ENCODE results near the gene EVI5L.

The EVI5L gene

DNA sequence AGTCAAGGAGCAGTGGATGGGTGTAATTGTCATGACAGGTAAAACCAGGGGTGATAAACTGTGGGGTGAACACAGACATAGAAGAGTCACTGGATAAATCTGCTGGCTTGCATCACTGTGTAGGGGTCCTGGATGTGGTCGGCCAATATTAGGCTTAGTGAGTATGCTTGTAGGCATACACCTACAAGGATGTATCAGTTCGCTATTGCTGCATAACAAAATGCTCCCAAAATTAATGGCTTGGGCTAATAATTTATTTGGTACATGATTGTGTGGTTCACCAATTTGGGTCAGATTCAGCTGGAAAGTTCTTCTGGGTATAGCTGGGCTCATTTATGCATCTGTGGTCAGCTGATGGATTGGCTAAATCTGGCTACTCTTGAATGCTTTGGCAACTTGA lies 11.2 kb upstream of the EVI5L start:
- no peak for DNase-seq

- no peak for DNase-seq
Measured at GRCh38 chr19:7819337-7819736, 10.7 kb upstream of the EVI5L start.

DNA sequence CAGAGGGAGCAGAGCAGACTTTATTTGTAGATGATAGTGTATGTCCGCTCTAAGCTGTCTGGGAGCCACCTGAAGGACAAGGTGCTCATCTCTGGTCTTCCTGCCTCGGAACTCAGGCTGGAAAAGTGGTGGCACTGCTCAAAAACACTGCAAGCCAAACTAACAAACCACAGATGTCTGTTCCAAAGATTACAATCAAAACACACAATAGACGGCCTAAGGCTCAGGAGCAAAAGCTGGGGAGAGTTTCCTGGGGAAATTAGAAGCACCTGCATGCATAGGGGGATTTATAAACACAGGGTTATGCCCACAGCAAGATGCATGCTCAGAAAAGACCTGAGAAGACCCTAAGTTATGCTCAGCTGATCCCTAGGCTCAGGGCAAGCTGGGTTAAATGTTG lies 9.4 kb upstream of the EVI5L start:
- DNase-seq: no peak

DNA sequence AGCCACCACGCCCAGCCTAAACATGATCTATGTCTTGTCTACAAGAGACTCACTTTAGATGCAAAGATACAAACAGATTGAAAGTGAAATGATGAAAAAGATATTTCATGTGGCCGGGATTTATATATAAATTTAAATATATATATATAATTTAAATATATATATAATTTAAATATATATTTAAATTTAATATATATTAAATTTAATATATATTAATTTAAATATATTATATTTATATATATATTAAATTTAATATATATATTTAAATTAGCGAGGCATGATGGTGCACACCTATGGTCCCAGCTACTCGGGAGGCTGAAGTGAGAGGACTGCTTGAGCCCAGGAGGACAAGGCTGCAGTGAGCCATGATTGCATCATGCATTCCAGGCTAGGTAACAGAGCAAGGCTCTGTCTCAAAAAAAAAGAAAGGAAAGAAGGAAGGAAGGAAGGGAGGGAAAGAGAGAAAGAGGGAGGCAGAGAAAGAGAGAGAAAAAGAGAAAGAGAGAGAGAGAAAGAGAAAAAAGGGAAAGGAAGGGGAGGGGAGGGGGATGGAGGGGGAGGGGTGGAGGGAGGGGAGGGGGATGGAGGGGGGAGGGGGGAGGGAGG lies 7.0 kb upstream of the EVI5L start:
- no peak for DNase-seq

DNA sequence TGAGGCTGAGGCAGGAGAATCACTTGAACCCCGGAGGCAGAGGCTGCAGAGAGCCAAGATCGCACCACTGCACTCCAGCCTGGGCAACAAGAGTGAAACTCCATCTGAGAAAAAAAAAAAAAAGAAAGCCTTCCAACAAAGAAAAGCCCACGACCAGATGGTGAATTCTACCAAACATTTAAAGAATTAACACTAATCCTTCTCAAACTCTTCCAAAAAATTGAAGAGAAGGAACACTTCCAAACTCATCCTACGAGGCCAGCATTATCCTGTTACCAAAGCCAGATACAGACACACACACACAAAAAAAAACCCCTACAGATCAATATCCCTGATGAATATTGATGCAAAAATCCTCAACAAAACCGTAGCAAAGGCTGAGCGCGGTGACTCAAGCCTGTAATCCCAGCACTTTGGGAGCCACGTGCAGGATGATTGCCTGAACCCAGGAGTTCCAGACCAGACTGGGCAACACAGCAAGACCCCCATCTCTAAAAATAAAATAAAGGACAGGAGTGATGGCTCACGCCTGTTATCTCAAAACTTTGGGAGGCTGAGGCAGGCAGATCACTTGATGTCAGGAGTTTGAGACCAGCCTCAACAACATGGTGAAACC lies 6.2 kb upstream of the EVI5L start:
- no peak for DNase-seq

DNA sequence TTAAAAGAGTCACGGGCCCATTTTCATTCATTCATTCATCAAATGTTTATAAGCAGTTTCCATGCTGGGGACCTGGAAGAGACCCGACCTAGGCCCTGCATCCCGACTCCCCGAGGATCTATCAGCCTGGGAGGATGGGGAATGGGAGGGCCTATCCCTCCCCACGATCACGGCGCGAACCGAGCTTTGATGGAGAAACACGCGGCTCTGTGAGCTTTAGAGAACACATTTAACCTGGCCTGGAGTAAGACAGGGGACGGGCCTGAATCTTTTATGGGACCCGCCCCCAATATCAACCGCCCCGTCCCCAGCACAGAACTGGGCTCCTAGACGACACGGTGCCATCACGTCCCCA lies 875 bp upstream of the EVI5L start:
- DNase-seq: no peak

DNA sequence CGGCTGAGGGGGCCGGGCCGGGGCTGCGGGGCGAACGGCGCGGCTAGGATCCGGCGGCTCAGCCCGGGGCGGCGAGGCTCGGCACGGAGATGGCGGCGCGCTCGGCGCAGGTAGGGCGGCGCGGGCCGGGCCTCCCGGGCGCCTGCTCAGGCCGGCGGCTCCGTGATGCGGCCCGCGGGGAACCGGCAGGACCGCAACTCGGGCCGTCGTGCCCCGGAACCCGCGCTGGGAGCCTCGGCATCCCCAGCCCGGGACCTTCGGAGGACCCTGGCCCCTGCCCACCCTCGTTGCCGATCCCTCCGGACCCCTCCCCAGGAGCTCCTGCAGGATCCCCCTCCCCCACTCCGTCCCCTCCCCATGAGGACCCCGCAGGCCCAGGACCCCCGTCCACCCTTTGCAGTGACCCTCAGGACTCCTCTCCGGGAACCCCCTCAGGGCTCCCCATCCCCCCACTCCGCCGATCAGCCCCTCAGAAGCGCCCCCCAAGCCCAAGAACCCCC lies 304 bp downstream of the EVI5L start:
- DNase-seq: no peak

DNA sequence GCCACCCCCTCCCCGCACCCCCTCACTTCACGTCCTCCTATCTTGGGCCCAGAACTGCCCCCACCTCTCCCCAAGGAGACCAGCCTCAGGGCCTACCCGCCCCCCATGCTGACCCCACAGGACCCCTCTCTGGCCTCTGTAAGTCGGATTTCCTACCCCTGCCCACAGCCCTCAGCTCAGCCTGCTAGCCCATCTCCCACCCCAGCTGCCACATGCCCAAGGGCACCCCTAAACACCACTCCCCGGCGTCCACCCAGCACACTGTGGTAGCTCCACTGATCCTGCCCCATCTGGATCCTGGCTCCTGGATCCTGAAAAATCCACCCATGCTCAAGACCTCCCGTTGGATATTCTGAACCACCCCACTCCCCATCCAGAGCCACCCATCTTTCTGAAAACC lies 805 bp downstream of the EVI5L start:
- DNase-seq: no peak

GRCh38 chr19:7831452-7831851 lies 1.4 kb downstream of the EVI5L start:
- DNase-seq: no peak

- no peak for DNase-seq
Measured at GRCh38 chr19:7832009-7832408, 2.0 kb downstream of the EVI5L start.

DNA sequence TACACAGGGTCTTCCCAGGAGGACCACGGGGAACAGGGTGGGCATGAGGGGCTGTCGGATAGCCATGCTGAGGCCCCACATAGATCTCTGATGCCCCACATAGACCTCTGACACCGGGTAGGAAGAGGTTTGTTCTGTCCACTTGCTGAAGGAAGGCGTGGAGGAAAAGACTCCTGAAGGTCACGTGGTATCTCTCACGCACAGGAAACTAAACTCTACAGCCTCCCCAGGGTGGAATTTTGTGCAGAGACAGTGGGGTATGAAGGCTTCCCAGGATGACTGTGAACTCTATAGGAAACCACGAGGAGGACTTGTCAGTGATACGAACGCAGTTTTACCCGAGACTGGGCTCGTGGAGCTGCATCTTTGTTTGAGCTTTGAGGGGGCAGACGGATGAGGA lies 2.8 kb downstream of the EVI5L start:
- no peak for DNase-seq

- no peak for DNase-seq
Measured at GRCh38 chr19:7833225-7834099, 3.4 kb downstream of the EVI5L start.

DNA sequence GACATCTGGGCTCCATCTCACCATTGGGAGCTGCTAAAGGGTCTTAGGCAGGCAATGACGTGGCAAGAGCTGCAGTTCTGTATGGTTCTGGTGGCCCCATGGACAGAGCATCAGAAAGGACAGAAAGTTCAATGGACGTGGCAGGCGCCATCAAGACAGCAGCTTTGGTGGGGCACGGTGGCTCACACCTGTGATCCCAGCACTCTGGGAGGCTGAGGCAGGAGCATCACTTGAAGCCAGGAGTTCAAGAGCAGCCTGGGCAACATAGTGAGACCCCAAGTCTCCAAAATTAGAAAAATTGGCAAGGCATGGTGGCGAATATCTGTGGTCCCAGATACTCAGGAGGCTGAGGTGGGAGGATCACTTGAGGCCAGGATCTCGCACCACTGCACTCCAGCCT lies 9.5 kb downstream of the EVI5L start:
- no peak for DNase-seq

DNA sequence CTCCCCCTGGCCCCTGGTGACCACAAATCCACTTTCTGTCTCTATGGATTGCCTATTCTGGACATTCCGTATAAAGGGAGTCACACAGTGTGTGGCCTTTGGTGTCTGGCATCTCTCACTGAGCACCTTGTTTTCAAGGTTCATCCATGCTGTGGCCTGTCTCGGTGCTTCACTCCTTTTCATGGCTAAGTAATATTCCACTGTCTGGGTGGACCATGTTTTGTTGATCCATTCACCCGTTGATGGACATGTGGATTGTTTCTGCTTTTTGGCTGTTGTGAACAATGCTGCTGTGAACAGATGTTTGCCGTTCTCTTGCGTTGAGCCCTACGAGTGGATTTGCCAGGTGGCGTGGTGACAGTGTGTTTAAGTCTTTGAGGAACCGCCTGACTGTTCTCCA lies 10.6 kb downstream of the EVI5L start:
- no peak for DNase-seq

GRCh38 chr19:7841751-7842660 lies 12.0 kb downstream of the EVI5L start:
- DNase-seq: no peak

- DNase-seq: no peak
Measured at GRCh38 chr19:7842661-7843294, 12.8 kb downstream of the EVI5L start.

- DNase-seq: no peak
Measured at GRCh38 chr19:7843521-7843920, 13.5 kb downstream of the EVI5L start.

DNA sequence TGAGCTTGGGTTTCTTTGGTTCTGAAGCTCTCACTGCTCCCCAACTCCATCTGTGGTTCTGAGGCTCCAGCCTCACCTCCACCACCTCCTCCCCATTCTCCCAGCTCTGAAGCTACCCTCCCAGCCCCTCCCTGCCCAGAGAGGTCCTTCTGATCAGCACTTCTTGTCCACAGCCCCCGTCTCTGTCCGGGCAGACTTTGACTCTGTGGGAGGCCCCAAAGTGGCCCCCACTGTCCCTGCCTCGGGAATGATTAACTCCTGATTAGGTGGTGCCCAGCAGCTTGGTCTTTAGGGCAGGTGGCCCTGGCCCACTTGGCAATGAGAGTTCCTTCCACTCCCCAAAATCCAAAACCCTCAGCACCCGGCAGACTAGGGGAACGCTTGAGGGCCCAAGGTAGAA lies 14.4 kb downstream of the EVI5L start:
- no peak for DNase-seq

DNA sequence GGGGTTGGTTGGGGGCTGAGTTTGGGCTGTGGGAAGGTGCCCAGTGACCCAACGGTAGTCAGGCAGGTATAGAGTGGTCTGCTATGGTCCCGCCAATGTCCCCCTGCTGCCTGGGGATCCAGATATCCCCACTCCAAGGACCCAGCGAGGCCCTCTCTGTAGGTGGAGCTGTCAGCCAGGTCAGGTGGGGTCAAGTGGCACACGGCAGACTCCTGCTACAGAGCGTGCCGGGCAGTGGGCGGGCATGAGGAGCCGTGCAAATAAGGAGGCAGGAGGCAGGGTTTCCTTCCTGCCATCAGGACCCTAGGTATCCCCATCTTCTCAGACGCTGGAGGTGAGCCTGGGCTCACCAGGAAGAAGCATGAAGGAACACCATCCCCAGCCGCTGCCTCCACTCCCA lies 14.9 kb downstream of the EVI5L start:
- no peak for DNase-seq

GRCh38 chr19:7845390-7846154 lies 15.6 kb downstream of the EVI5L start:
- DNase-seq: no peak

DNA sequence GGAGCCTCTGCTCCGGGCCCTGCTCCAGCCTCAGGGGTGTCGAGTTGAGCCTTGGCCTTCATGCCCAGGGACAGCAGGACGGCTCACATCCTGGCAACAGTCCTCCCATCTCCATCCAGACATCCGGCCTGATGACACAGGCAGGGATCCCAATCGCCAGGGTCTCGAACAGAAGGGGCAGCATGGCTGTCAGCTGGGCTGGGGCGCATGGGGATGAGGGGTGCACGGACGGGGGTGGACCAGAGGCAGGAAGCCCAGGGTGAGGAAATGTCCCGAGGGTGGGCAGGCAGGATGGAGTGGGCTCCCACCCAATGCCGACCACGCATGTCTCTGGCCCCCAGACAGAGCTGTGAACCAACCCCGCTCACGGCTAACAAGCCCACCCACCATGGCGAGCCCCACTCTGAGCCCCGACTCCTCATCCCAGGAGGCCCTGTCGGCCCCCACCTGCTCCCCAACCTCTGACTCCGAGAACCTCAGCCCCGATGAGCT lies 16.2 kb downstream of the EVI5L start:
- no peak for DNase-seq

- no peak for DNase-seq
Measured at GRCh38 chr19:7847664-7848063, 17.6 kb downstream of the EVI5L start.
